Activated CD4-positive, CD25-positive, alpha-beta regulatory T cell treated with anti-CD3 and anti-CD28 coated beads, Interleukin-2, amount 50 U/mL, for 24 hours (primary cell): ENCODE data around the gene MTOR.
"Not testable (repeated sequence)": the region's sequence is repeated elsewhere in the genome, so short reads cannot be mapped to it uniquely, and the experiment has no call there.

Source experiments
- ATAC-seq, 2 donors: fragments of 150-1000 bp; cut with Tn5 transposase; one replicate each; pipeline ENCODE4 v1.10.0; 2021; ENCODE audit warnings: mild to moderate bottlenecking in 1 of 2, moderate library complexity in 1 of 2

Gene MTOR

DNA sequence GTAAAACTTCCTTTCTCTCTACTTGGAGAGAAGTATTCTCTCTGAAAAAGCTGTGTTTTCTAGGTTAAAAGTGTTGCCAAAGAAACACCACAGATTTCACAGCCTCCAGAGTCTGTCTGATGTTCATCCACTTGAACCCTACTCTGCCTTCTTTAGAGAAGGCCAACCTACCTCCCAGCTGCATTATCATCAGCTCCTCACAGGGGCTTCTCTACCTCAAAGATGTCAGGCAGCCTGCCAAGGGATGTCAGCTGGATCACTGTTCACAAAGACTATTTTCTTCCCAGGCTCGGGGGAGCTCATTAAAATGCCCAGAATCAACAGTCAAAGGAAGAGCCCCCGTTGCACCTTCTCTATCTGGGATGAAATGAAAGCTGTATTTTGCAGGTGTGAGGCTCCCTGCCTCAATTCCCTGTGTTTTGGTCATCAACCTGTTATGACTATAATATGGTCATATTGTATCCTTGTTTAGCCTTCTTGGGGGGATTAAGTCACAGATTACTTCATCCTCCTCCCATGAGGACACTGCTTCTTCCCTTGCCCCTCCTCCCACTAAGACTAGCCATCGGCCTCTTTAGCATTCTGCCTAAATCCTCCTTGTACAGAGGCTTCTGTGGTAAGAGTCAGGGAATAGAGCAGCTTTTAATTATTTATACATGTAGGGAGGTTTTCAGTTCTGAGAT is 47.5 kb downstream of the MTOR start:
- no peak for ATAC-seq

DNA sequence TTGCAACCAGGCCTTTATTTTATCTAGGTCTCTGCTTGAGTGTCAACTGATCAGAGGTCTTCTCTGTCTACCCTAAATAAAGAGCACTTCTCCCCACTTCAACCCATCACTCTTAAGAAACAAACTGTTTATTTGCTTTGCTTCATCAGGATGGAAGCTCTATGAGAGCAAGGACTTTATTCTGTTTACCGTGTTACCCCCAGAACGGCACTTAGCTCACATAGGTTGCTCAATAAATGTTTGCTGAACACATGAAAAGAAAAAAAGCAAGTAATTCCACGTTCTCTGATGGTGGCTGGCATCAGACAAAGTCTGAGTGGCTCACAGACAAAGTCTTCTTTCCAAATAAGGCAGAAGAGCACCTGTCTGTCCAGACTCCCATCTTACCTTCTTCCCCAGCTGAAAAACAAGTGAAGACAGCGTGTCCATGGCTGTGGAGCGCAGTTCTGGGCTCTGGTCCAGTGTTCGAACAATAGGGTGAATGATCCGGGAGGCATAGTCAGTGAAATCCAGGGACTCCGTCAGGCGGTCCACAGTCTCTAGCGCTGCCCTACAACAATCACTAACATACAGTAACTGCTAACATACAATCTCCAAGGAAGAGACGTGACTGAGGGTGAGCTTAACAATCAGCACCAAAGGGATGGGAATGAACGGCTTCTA is 50.3 kb downstream of the MTOR start:
- no peak for ATAC-seq

DNA sequence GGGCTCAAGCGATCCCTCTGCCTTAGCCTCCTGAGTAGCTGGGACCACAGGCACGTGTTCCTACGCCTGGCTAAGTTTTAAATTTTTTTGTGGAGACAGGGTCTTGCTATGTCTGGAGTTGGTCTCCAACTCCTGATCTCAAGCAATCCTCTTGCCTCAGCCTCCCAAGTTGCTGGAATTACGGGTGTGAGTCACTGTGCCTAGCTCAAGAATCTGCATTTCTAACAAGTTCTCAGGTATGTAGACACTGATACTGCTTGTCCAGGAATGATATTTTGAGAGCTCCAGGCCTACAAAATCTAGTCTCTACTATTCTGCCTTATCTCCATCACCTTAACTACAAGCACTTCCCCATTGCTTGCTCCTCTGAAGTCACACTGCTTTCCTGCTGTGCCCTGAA is 50.9 kb downstream of the MTOR start:
- ATAC-seq: no peak

DNA sequence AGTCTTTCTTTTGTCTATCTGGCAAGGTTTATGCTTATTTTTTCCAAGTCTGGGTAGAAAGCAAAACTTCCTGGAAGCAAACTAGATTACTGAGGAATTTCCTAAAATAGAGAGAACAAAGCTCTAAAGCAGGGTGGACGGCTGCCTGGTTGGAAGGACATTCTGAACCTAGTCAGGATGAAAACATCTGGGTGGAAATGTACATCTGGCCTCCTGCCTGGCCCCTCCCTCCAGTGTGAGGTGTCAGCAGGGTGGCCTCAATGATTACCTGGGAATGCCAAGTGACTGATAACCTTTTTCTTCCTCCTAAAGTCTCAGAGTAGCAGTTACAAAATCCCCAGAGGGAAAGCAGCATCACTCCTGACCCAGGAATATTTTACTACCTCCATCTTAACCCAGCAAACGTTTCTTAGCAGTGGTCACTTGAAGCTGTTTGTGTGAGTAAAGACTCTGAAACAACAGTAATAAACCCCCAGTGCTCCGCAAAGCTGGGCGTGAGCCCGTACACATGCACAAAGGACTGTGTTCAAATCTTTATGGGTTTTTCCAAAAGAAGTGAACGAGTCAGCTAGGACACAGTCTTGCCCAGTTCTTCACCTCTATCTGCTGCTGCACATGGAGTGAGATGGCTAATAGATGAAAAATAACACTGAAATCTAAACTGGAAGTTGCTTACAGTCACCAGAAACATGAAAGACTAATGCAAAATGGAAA is 54.3 kb downstream of the MTOR start:
- no peak for ATAC-seq

DNA sequence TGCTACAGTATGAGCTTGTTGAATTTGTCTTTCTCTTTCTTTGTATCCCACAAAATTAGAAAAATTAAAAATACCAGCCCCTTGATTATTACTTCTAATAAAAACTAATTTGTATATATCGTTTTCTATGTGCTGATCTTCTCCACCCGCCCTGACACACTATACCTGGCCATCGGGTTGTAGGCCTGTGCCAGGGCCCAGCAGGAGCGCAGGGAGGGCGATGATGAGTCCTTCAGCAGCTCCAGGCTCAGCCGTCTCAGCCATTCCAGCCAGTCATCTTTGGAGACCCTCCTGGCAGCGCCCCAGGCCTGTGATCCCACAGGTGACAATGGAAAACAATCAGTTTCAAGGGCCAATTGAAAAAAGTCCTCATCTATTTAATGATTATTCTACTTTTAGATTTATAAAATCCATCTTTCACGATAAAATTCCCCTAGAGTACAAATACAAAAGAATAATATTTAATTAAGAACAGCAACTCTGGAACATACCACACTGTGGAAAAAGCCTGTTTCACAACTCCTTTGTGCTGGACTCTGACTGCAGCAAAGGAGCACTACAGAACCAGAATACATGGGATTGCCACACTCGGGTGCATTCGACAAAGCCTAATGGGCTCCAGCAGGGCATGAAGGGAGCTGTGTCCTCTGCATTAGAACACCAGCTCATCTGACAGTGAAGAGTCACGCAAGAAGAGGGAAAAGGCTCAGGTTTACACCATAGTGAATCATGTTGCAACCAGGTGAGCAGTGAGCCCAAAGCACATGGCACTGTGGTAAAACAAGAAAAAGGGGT is 57.8 kb downstream of the MTOR start:
- no peak for ATAC-seq

DNA sequence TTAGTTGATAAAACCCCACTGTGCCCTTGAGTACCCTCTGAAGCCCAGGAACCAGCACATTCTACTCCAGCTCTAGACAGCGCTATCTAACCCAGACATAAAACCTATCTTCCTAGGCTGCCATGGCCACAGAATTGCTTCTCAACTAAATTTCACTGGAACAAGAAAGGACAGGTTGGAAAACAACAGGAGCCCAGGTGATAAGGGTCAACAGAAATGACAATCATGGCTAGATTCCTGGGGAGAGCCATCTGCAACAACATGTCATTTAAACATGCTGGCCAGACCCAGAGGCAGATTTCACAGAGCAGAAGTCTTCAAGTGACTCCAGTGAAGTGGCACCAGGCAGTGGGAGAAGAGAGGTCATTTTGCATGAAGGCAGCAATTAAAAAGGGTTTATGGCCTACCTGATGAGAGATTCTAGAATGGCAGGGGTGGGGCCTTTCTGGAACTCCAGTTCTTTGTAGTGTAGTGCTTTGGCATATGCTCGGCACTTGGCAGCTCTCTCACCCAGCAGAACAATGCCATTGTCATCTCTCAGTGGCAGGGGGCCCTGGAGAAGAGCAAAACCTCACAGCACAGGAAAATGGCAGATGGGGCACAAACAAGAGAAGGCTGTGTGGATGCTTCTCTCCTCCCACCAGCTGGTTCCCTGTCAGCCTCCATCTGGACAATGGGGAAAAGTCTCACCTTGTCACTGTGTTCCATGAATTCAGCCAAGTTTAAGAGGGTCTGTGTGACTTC is 63.3 kb downstream of the MTOR start:
- ATAC-seq: no peak

DNA sequence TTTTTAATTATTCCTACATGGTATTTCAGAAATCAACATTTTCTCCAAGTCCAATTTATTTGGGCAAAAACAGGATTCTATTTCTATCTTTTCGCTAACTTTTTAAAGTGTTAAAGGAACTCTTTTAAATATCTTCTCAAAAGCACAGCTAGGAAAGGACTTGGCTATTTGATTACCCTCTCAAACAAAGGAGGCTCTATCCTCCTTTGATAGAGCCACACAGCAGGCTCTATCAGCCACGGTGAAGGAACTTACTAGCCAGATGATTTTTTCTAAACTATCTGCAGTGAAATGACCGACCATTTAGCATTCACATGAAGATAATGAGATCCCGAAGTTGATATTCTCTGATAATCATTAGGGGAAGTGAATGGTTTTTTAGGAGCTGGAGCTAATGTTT is 64.1 kb downstream of the MTOR start:
- ATAC-seq: no peak

DNA sequence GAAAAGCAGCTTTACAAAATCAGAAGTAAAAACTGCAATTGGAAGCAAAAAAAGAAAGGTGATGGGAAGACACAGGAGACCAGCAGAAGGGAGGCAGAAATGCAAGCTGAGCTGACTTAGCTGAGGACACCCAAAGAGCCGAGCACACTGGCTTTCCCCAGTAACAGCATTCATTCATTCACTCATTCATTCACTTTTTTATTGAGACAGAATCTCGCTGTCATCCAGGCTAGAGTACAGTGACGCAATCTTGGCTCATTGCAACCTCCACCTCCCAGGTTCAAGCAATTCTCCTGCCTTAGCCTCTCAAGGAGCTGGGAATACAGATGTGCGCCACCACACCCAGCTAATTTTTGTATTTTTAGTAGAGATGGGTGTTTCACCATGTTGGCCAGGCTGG is 65.0 kb downstream of the MTOR start:
- no peak for ATAC-seq

DNA sequence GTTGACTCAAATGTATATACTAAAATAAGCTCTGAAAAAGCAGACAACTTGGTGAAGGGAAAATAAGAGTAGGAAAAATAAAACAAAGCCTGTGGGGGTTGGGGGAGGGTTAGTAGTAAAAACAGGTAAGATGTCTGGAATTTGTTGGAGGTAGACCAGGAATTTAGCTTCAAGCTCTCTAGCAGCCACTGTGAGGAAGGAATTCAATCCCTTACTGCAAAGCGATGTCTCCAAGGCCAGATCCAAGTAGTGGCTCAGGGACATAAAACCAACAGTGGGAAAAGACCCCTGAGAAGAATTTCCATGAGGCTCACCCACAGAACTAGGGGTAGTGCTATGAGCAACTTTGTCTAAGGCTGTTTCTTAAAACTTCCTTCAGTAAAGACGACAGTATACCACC is 65.4 kb downstream of the MTOR start:
- ATAC-seq: no peak

DNA sequence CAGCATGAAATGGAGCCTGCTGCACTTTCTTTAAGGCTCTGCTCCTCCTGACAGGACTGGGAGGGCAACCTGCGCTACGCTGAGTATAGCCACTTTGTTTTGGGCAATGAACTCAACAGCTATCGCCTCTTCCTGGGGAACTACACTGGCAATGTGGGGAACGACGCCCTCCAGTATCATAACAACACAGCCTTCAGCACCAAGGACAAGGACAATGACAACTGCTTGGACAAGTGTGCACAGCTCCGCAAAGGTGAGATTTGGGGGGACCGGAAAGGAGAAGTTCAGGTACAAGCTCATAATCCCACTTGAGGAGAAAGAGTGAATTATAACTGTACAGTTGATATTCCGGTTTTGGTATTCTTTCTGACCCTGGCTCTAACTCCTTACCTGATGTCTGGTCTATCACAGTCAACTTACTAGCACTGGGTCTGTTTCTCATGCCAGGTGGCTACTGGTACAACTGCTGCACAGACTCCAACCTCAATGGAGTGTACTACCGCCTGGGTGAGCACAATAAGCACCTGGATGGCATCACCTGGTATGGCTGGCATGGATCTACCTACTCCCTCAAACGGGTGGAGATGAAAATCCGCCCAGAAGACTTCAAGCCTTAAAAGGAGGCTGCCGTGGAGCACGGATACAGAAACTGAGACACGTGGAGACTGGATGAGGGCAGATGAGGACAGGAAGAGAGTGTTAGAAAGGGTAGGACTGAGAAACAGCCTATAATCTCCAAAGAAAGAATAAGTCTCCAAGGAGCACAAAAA is 67.8 kb downstream of the MTOR start:
- no peak for ATAC-seq

DNA sequence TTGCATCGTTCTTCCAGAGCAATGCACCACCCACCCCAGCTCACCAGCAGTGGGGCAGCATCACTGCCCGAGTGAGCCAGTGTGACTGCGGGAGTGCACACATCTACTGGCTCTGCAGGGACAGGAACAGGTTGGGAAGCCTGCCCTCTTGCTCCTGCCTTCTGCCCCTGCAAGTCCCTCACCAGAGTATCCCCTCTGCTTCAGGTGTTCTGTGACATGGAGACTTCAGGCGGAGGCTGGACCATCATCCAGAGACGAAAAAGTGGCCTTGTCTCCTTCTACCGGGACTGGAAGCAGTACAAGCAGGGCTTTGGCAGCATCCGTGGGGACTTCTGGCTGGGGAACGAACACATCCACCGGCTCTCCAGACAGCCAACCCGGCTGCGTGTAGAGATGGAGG is 69.0 kb downstream of the MTOR start:
- ATAC-seq: no peak

DNA sequence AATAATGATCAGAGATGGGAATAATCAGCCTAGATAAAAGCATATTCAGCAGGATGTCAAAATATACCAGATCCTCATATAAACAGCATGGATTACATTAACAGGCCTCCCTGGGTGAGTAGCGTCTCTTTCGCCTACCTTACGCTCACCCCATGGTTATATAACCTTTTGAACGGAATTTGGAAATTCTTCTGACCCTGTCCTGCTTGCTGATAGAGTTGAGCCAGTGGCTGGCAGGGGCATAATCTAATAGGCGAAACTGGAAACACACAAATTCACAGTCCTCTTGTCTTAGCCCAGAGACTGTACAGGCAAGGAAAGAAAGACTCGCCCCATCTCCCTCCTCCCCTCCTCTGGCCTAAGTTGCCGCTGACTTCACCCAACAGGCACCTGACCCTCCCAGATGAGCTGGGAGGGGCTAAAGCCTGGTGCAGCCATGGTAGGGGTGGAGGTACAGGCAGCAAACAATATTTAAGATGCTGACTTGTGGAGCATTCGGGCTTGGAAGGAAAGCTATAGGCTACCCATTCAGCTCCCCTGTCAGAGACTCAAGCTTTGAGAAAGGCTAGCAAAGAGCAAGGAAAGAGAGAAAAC is 73.4 kb downstream of the MTOR start, which contains the start of gene ANGPTL7:
Gene ANGPTL7 (plus strand): TSS at position 498 of the 594 bp plus-strand sequence. CDS start 225 bp downstream, outside the sequence.
- ATAC-seq: no peak

DNA sequence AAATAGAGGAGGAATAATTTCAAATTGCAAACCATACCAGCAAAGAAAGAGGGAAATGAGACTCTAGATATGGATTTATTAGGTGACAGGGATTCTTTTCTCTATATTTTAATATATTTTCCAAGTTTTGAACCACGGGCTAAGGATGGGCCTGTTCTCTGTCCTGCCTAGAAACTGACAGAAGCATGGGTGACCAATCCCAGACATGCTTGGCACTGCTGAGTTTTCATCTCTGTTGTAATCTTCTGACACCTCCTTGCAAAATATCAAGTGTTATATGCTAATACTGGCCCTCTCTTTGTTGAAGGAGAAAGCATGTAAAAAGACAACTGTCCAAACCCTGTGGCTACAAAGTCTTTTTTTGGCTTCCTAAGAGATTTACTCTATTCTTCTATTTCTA is 74.0 kb downstream of the MTOR start:
- no peak for ATAC-seq

DNA sequence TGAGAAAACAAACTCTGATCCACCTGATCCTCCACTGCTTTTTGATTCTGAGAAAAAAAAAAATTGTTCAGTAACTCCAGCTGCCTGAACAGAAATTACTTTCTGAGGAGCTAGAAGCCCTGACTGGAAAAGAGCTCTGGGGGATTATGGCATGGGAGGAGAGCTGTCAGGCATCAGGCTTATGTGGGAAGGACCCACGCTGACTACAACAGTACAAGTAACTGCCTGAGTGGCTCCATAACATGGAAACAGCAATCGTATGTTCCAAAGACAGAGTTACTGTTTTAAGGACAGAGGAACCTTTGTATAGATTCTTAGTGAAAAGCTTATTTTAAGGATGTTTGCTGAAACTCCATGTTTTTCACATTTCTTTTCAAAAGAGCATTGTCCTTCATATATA is 74.4 kb downstream of the MTOR start:
- no peak for ATAC-seq

DNA sequence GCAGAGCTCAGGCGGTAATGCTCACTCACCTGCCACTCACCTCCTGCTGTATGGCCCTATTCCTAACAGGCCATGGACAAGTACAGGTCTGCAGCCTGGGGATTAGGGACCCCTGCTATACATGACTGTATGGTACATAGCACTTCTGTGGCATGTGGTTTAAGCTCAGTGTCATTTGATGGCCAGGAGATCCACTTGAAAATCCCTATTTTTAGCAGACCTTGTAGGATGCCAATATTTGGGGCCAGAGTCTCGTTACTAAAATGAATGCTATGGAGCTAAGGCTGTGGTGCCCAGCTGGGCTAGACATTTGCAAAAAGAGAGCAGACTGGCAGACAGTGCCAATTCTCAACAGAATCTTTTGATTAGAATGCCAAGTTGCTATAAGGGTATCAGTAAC is 74.9 kb downstream of the MTOR start:
- ATAC-seq: no peak

DNA sequence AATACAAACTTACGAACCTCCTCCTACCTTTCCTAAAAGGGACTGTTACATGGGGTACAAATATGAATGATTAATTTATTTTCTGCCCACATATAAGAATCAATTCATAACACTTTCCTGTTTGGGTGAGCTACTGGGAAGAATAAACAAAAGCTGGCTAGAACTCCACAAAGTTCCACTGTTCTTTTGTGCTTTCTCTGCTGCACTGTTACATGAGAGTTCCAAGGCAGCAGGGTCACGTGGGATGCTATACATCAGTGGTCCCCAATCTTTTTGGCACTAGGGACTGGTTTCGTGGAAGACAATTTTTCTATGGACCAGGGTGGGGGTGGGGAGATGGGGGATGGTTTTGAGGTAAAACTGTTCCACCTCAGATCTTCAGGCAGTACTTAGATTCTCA is 75.4 kb downstream of the MTOR start:
- no peak for ATAC-seq

DNA sequence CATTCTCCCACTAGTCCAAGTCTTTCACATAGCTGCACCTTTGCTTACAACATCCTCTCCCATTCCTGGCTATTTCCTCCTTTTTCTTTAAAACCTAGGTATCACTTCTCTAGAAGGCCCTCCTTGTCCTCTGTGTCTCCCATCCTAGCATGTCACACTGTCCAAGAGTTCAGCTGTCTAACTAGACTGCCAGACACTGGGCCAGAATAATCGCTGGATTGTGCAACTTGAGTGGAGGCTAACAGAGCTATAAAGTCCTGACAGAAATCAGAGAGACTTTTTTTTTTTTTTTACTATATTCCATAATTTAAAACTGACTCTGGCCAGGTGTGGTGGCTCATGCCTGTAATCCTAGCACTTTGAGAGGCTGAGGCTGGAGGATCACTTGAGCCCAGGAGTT is 77.4 kb downstream of the MTOR start:
- ATAC-seq: no peak

DNA sequence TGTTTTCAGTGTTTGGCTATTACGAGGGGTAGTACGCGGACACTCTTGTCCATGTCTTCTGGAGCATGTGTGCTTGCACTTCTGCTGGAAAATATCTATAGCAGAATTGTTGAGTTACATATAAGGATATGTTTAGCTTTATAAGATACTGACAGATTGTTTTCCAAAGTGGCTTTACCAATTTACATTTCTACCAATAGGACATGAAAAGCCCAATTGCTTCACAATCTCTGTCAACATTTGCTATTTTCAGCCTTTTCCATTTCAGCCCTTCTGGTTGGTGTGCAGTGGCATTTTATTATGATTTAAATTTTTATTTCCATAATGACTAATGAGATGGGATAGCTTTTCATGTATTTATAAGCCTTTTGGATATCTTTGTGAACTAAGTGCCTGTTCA is 79.5 kb downstream of the MTOR start:
- no peak for ATAC-seq

DNA sequence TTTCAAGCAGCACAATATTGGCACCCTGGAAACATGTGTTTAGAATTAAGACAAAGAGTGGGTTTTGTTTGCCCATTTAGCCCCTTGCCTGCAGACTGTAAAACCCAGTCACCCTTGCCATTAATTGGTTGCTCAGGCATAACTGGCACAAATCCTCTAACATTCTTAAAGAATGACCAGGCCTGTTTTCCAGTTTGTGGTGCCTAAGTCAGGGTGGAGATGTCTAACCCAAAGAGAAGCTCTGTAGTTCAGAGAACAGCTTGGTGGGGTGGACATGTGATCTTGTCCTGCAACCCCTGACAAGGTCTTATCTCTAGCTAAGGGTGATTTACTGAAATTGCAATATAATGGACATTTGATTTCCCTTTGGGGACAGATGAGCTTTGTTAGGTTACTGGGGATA is 82.0 kb downstream of the MTOR start:
- ATAC-seq: no peak

DNA sequence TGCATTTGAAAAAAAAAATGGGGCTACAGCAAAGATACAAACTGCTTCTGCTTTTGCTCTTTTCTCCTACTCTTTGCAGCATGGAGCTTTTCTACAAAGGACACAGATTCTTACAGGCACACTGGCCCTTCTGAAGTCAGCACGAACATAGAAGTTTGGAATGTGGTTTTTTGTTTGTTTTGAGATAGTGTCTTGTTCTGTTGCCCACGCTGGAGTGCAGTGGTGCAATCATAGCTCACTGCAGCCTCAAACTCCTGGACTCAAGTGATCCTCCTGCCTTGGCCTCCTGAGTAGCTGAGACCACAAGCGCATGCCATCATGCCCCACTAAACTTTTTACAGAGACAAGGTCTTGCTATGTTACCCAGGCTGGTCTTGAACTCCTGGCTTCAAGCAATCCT is 82.6 kb downstream of the MTOR start:
- ATAC-seq: not testable (repeated sequence)

DNA sequence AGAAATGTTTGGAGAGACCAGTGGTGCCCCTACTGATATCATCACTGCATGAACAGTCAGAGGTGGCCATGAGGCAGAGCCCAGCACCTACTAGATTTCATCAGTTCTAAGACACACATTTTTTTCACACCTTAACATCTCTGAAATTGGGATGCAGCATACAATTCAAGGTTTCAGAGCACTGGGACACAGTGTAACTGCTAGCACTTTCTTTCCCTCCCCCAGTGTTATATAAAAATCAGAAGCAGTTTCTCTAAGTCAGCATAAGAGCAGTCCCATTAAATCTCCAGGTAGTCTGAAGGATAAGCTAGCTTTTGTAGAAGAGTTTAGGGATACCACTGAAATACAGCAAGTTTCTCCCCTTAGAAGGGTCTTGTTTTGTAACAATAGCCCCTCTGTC is 83.2 kb downstream of the MTOR start:
- no peak for ATAC-seq
